ENCODE data around the gene LZTFL1.

The LZTFL1 gene

GRCh38 chr3:45795882-45796765 is 45.8 kb downstream of the LZTFL1 start, which contains the start of gene SLC6A20:
TSS of gene SLC6A20 (minus strand) at chr3:45796536. CDS start at chr3:45796419, 117 bp downstream.
- TF ChIP-seq CTCF (IDR thresholded peaks at IDR 0.05; ENCODE audit: extremely low read depth, insufficient read depth, missing control alignments): no peak
- in situ Hi-C loops (cut with MboI; ENCODE audit: low pct_unique_long_range_greater_than_20kb, low sequenced_read_pairs, unreplicated experiment): no loop called here
- peak; percentile 51 for DNase-seq (ENCODE audit: low spot score)

DNA sequence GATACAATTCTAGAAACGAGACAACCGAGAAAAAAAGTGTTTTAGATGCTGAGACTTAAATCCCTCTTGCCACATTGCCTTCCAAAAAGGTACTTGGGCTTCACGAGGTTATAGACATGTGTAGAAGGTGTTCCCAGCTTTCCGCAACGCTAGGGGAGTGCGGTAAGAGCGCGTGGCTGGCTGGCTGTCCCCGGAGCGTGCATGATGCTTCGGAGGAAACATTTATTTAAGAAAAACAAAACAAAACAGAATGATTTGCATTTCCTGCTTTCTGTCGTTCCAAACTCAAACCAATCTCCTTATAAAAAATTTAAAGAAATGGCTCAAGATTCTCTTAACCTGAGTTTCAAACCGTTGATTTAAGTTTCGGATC is 46.4 kb downstream of the LZTFL1 start:
- no peak for TF ChIP-seq CTCF (IDR thresholded peaks at IDR 0.05; ENCODE audit: extremely low read depth, insufficient read depth, missing control alignments)
- no peak for DNase-seq (ENCODE audit: low spot score)
- in situ Hi-C loops (cut with MboI; ENCODE audit: low pct_unique_long_range_greater_than_20kb, low sequenced_read_pairs, unreplicated experiment): no loop called here

DNA sequence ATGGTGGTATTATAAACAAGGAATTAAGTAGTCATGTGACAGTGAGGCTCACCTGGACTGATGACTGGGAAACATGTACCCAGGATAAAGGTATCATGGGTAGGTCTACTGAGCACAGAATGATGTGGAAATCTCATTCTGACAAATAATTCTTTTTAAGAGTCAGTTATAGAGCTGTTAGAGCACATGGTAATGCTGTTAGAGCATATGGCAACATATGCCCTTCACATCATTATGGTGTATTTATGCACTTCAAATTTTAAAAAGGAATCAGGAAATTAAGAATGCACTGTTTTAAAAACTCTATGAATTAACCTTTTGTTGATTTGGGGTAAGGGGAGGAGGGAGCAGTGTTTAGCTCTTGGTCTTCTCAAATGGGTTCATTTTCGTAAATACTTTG is 47.3 kb downstream of the LZTFL1 start:
- no peak for TF ChIP-seq CTCF (IDR thresholded peaks at IDR 0.05; ENCODE audit: extremely low read depth, insufficient read depth, missing control alignments)
- in situ Hi-C loops (cut with MboI; ENCODE audit: low pct_unique_long_range_greater_than_20kb, low sequenced_read_pairs, unreplicated experiment): no loop called here
- DNase-seq (ENCODE audit: low spot score): no peak

GRCh38 chr3:45794177-45794560 is 47.8 kb downstream of the LZTFL1 start:
- no peak for TF ChIP-seq CTCF (IDR thresholded peaks at IDR 0.05; ENCODE audit: extremely low read depth, insufficient read depth, missing control alignments)
- in situ Hi-C loops (cut with MboI; ENCODE audit: low pct_unique_long_range_greater_than_20kb, low sequenced_read_pairs, unreplicated experiment): no loop called here
- no peak for DNase-seq (ENCODE audit: low spot score)

GRCh38 chr3:45793482-45794176 is 48.3 kb downstream of the LZTFL1 start:
- DNase-seq (ENCODE audit: low spot score): no peak
- in situ Hi-C loops (cut with MboI; ENCODE audit: low pct_unique_long_range_greater_than_20kb, low sequenced_read_pairs, unreplicated experiment): no loop called here

More at GRCh38 chr3:45793482-45794176, 48.3 kb downstream of the LZTFL1 start:
- no peak for TF ChIP-seq CTCF (IDR thresholded peaks at IDR 0.05; ENCODE audit: extremely low read depth, insufficient read depth, missing control alignments)

All from GM13977 (cell line).